ENCODE measurements around the gene BCORL1. TPM values are rescaled to one million over a fixed set of nuclear protein-coding genes. Genes with fewer than 3 reads are reported as not detected.

The BCORL1 gene
- total and polyA plus RNA-seq, 2 donors (not counting 1 experiment from before 2014, with no cell fraction given): 1.9 to 14.3 TPM

DNA sequence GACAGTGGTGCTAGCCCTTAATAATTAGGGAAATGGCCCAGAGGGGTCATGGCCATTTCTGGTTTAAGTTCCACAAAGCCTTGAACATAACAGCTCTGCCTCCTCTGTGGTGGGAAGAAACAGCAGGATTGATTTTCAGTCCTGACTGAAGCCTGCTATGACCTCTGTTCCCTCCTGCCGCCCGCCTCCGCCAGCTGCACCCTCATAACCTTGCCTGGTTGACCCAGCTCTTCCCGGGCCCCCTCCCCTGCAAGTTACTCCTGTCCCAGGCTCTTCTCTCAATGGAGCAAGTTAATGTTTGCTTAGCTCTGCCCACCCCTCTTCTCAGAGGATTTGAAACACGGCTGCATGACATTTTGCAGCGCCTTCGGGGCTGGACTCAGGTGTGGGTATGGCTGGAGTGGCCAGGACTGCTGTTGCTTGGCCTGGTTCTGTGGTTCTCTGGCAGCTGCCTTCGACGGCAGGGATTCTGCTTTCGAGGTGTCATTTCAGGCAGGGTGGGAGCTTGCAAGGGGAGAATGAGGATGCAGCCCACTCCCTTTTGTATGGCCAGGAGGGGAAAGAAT, 27.3 kb downstream of the BCORL1 start:
- Histone ChIP-seq H3K27me3 (replicated peaks in 1 of 4; ENCODE audit: control extremely low read depth in 1 of 4, control insufficient read depth in 3 of 4, insufficient read depth in 4 of 4, low read length in 3 of 4) (no peaks in the 10 kb centered on the region), H4K20me1 (ENCODE audit: control insufficient read depth, insufficient read depth, low read length, poor library complexity, severe bottlenecking) (no peaks in the 10 kb centered on the region), H2AFZ (ENCODE audit: insufficient read depth, low read depth, low read length, poor library complexity, severe bottlenecking) (no peak overlapping the region), H3K9me3 (ENCODE audit: control extremely low read depth in 1 of 3, control insufficient read depth in 2 of 3, insufficient read depth in 1 of 3, low read length in 2 of 3) (no peaks in the 10 kb centered on the region), H3K9ac (ENCODE audit: low read length) (no peak overlapping the region), H3K79me2 (ENCODE audit: control insufficient read depth, insufficient read depth, low read length) (no peaks in the 10 kb centered on the region), H3K4me1 (ENCODE audit: control insufficient read depth in 2 of 2, insufficient read depth in 2 of 2, low read length in 2 of 2) (no peaks in the 10 kb centered on the region), H3K36me3 (replicated peaks in 1 of 2; ENCODE audit: control extremely low read depth in 1 of 2, control insufficient read depth in 1 of 2, extremely low read depth in 1 of 2, insufficient read depth in 2 of 2, low read length in 1 of 2) (peaks cover 0 to 6% of the 10 kb centered on the region in 2 experiments), H3K27ac (ENCODE audit: low read length in 2 of 2) (no peak overlapping the region), H3K4me3 (ENCODE audit: control extremely low read depth in 1 of 5, extremely low read depth in 1 of 5, insufficient read depth in 1 of 5, low read depth in 2 of 5, low read length in 4 of 5) (no peak overlapping the region), H3K4me2 (replicated peaks; ENCODE audit: low read depth, low read length, poor library complexity, severe bottlenecking) (no peak overlapping the region)
- TF ChIP-seq, protein P1, sequence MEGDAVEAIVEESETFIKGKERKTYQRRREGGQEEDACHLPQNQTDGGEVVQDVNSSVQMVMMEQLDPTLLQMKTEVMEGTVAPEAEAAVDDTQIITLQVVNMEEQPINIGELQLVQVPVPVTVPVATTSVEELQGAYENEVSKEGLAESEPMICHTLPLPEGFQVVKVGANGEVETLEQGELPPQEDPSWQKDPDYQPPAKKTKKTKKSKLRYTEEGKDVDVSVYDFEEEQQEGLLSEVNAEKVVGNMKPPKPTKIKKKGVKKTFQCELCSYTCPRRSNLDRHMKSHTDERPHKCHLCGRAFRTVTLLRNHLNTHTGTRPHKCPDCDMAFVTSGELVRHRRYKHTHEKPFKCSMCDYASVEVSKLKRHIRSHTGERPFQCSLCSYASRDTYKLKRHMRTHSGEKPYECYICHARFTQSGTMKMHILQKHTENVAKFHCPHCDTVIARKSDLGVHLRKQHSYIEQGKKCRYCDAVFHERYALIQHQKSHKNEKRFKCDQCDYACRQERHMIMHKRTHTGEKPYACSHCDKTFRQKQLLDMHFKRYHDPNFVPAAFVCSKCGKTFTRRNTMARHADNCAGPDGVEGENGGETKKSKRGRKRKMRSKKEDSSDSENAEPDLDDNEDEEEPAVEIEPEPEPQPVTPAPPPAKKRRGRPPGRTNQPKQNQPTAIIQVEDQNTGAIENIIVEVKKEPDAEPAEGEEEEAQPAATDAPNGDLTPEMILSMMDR (IDR thresholded peaks at IDR 0.05): no peak
- TF ChIP-seq EZH2 (IDR thresholded peaks at IDR 0.05; ENCODE audit: borderline replicate concordance, insufficient read depth, low read depth, low read length, poor library complexity, severe bottlenecking): no peak
- DNase-seq: no peak
- CTCF ChIA-PET: interaction anchor here (0.6 kb wide), 1 partner anchor 89 kb away, joined by 3 read pairs; no protein-coding TSS in a partner anchor
- H3K27me3 Mint-ChIP-seq: no peaks in the 10 kb centered on the region
- intact Hi-C loops (cut with micrococcal nuclease): no loop called here
- H3K4me1 Mint-ChIP-seq: no peaks in the 10 kb centered on the region
- POLR2A ChIA-PET: no interaction called here
- ATAC-seq (ENCODE audit: low read depth): no peak
- no peak overlapping the region for H3K27ac Mint-ChIP-seq
- WGBS (ENCODE audit: insufficient coverage): 97% methylated on average over 7 of the region's 10 CpGs
- no peak overlapping the region for H3K4me3 Mint-ChIP-seq
- H3K9me3 Mint-ChIP-seq (ENCODE audit: insufficient read depth): no peaks in the 10 kb centered on the region

DNA sequence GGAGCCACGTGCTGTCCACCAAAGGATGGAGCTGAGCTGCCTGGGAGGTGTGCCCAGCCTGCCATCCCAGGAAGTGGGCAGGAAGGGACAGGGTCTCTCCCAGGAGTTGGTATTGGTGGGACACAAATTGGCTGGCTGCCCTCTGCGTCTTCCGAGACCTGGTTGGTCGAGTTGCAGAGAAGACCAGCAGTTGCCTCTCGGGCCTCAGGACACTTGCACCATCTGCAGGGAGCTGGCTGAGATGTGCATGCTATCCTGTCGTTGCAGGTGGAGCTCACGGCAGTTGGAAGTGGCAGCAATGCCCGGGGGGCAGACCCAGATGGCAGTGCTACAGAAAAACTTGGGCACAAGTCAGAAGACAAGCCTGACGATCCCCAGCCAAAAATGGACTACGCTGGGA, 30.2 kb downstream of the BCORL1 start:
- H3K4me2 ChIP-seq (replicated peaks; ENCODE audit: low read depth, low read length, poor library complexity, severe bottlenecking): no peak overlapping the region
- CTCF ChIA-PET: interaction anchor here (1.5 kb wide), 1 partner anchor 86 kb away, joined by 4 read pairs; no protein-coding TSS in a partner anchor
- Mint-ChIP-seq H3K4me1 (no peaks in the 10 kb centered on the region), H3K4me3 (no peak overlapping the region), H3K27me3 (no peaks in the 10 kb centered on the region), H3K27ac (no peak overlapping the region), H3K9me3 (ENCODE audit: insufficient read depth) (no peaks in the 10 kb centered on the region)
- H4K20me1 ChIP-seq (ENCODE audit: control insufficient read depth, insufficient read depth, low read length, poor library complexity, severe bottlenecking): no peaks in the 10 kb centered on the region
- no peak overlapping the region for H2AFZ ChIP-seq (ENCODE audit: insufficient read depth, low read depth, low read length, poor library complexity, severe bottlenecking)
- no peaks in the 10 kb centered on the region for H3K4me1 ChIP-seq (ENCODE audit: control insufficient read depth in 2 of 2, insufficient read depth in 2 of 2, low read length in 2 of 2)
- intact Hi-C loops (cut with micrococcal nuclease): no loop called here
- TF ChIP-seq, protein P1 (IDR thresholded peaks at IDR 0.05): no peak
- TF ChIP-seq EZH2 (IDR thresholded peaks at IDR 0.05; ENCODE audit: borderline replicate concordance, insufficient read depth, low read depth, low read length, poor library complexity, severe bottlenecking): no peak
- DNase-seq: no peak
- no peak overlapping the region for H3K27ac ChIP-seq (ENCODE audit: low read length in 2 of 2)
- POLR2A ChIA-PET: no interaction called here
- WGBS (ENCODE audit: insufficient coverage): 90% methylated on average over 10 of the region's 10 CpGs
- peaks cover 0 to 6% of the 10 kb centered on the region in 2 experiments for H3K36me3 ChIP-seq (replicated peaks in 1 of 2; ENCODE audit: control extremely low read depth in 1 of 2, control insufficient read depth in 1 of 2, extremely low read depth in 1 of 2, insufficient read depth in 2 of 2, low read length in 1 of 2)
- H3K4me3 ChIP-seq (ENCODE audit: control extremely low read depth in 1 of 5, extremely low read depth in 1 of 5, insufficient read depth in 1 of 5, low read depth in 2 of 5, low read length in 4 of 5): no peak overlapping the region
- ATAC-seq (ENCODE audit: low read depth): no peak
- H3K79me2 ChIP-seq (ENCODE audit: control insufficient read depth, insufficient read depth, low read length): no peaks in the 10 kb centered on the region
- H3K9me3 ChIP-seq (ENCODE audit: control extremely low read depth in 1 of 3, control insufficient read depth in 2 of 3, insufficient read depth in 1 of 3, low read length in 2 of 3): no peaks in the 10 kb centered on the region
- H3K9ac ChIP-seq (ENCODE audit: low read length): no peak overlapping the region
- H3K27me3 ChIP-seq (replicated peaks in 1 of 4; ENCODE audit: control extremely low read depth in 1 of 4, control insufficient read depth in 3 of 4, insufficient read depth in 4 of 4, low read length in 3 of 4): no peaks in the 10 kb centered on the region

Measured in B cell (primary cell).